Fibroblast of mammary gland (primary cell): ENCODE measurements around the gene ZBTB47.

Experiments used
- DNase-seq: peaks from one replicate; pipeline ENCODE4 v3.0.0-alpha.2; 2010; ENCODE audit warnings: low read depth
- H3K4me3 ChIP-seq: 2 replicates; pipeline ENCODE4 v1.5.1; 2011; ENCODE audit warnings: low read depth, mild to moderate bottlenecking, low read length, moderate library complexity; ENCODE audit not compliant: control insufficient read depth
- TF ChIP-seq, protein P1 (sequence below): conservative IDR thresholded peaks from 2 replicates; pipeline ENCODE4 v1.5.1; 2011; ENCODE audit warnings: low read depth, low read length, inconsistent platforms; ENCODE audit not compliant: control insufficient read depth, insufficient read depth

ZBTB47 gene

GRCh38 chr3:42702066-42702951 is 48.8 kb downstream of the ZBTB47 start, which contains the start of gene HHATL:
HHATL (minus strand) TSS chr3:42702798; CDS start chr3:42700826, 1,972 bp downstream.
- TF ChIP-seq, protein P1, sequence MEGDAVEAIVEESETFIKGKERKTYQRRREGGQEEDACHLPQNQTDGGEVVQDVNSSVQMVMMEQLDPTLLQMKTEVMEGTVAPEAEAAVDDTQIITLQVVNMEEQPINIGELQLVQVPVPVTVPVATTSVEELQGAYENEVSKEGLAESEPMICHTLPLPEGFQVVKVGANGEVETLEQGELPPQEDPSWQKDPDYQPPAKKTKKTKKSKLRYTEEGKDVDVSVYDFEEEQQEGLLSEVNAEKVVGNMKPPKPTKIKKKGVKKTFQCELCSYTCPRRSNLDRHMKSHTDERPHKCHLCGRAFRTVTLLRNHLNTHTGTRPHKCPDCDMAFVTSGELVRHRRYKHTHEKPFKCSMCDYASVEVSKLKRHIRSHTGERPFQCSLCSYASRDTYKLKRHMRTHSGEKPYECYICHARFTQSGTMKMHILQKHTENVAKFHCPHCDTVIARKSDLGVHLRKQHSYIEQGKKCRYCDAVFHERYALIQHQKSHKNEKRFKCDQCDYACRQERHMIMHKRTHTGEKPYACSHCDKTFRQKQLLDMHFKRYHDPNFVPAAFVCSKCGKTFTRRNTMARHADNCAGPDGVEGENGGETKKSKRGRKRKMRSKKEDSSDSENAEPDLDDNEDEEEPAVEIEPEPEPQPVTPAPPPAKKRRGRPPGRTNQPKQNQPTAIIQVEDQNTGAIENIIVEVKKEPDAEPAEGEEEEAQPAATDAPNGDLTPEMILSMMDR: no peak
- H3K4me3 ChIP-seq: no peak within 1 kb of the TSS
- no peak for DNase-seq

DNA sequence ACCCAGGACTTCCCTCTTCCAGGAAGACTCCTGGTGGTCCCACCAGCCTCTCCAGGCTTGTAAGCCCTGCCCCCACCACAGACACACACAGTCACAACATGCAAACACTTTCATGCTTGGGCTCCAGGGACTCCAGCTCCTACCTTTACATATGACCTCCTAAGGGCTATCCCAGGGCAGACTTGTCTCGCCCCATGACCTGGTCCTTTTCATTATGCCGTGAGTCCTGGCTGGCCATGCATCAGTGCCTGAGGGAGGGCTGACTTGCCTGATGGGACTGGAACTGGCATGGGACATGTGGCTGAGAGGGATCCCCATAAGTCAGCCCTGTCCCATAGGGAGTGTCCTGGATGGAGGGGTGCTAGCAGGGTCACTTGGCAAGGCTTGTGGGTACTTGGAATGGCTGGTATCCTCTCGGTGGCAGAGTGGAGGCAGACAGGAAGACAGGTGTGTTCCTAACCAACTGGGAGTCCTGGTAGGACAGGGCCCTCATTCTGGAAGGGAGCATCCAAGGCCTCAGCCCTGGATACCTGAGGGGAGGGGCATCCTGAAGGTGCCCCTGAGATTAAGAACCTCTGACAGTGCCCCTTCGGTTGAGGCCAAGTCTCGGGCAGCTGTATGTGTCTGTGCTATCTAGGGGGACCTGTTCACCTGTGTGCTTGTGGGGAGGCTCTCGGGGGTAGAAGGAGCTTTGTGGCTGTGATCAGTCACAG is 49.6 kb downstream of the ZBTB47 start:
- TF ChIP-seq, protein P1: no peak
- no peak overlapping the region for H3K4me3 ChIP-seq
- no peak for DNase-seq

DNA sequence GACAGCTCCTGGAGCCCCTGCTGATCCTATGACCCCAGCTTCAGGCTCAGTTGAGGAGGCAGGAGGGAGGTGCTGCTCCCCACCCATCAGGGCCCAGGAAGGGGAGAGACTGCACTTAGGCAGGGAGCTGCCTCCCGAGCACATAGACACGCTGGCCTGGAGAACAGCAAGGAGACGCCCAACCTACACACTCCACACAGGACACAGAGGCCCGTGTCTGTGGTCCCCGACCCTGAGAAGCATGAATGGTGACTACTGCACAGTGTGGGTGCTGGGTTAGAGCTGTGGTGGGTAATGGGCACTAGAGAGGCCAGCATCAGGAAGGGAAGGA is 50.2 kb downstream of the ZBTB47 start:
- H3K4me3 ChIP-seq: no peak overlapping the region
- TF ChIP-seq, protein P1: no peak
- no peak for DNase-seq

- DNase-seq: no peak
- no peak overlapping the region for H3K4me3 ChIP-seq
- TF ChIP-seq, protein P1: no peak
Observed at GRCh38 chr3:42704136-42704841, 50.8 kb downstream of the ZBTB47 start.

- no peak for DNase-seq
- TF ChIP-seq, protein P1: no peak
- H3K4me3 ChIP-seq: no peak overlapping the region
Observed at GRCh38 chr3:42705058-42705767, 51.7 kb downstream of the ZBTB47 start.

- TF ChIP-seq, protein P1: no peak
Observed at GRCh38 chr3:42705962-42706585, 52.6 kb downstream of the ZBTB47 start.

More at GRCh38 chr3:42705962-42706585, 52.6 kb downstream of the ZBTB47 start:
- DNase-seq: no peak
- H3K4me3 ChIP-seq: no peak overlapping the region
